Suppressor macrophage treated with lipopolysaccharide for 4 hours (primary cell): ENCODE results near the gene DENND1A.
"Not testable (repeated sequence)": the region's sequence is repeated elsewhere in the genome, so short reads cannot be mapped to it uniquely, and the experiment has no call there.

Experiments used
- DNase-seq: peaks from one replicate; pipeline ENCODE4 v3.0.0-alpha.2; 2020

Gene DENND1A

DNA sequence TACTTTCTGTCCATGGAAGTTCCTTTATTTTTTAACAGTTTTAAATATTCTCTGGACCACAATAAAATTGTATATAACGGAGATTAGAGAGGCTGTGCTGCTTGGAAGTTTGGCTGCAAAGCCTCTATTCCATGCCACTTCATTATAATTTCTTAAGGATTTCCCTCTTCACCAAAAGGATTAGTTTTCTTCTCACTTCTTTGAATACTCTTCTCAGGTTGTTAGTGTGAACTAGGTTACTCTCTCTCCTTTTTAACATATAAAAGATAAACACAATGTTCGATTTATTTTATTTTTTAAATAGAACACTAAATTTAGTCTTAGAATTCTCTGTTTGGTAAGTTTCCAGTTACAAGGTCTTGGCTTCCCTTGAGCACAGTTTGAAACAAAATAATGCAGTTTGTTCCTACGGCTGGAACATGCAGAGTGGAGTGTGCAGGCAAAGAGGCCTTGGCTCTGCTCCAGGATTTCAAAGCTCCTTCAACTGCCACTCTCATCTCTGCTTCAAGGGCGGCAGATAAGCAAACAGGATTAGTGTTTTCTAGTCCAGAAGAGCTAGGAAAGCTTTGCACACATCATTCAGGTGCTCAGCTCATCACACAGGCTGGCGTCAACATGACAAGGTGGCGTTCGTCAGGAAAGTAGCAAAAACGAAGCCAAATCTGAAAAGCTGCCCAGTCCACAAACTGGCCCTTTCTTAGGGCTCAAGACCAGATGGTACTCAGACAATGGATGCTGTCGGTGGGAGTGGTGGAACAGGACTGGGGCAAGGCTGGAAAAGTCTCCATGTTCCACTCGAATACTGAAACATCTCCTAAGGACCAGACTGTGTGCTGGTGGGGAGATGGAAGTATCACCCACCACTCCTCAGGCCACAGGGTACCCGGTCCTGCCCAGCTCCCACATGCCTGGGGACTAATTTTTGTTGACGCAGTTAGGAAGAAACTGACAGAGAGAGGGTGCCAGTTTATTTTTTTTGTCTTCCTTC is 287.3 kb downstream of the DENND1A start:
- DNase-seq: no peak

- DNase-seq: no peak
Measured at GRCh38 chr9:123640792-123641222, 289.1 kb downstream of the DENND1A start.

- no peak for DNase-seq
Measured at GRCh38 chr9:123639743-123640142, 290.2 kb downstream of the DENND1A start.

GRCh38 chr9:123637945-123638634 is 291.8 kb downstream of the DENND1A start:
- DNase-seq: peak; percentile 23

GRCh38 chr9:123637606-123637944 is 292.4 kb downstream of the DENND1A start:
- peak; percentile 18 for DNase-seq

- not testable (repeated sequence) for DNase-seq
Measured at GRCh38 chr9:123636805-123637204, 293.1 kb downstream of the DENND1A start.

- no peak for DNase-seq
Measured at GRCh38 chr9:123631862-123632261, 298.1 kb downstream of the DENND1A start.

DNA sequence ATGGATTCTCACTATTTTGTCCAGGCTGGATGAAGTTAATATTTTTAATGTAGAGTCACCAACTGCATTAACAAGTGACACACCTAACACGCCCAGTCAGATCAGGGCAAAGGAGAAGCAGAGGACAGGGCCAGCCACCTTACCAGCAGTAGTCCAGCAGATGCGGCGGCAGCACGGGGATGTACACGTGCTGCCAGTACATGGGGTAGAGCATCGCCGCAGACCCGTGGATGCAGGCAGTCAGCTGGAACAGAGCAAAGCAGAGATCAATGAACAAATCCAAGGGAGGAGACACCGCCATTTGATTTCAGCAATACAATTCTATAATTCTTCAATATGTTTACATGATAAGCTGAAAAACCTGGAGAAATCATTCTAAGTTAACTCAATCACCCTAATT is 299.7 kb downstream of the DENND1A start:
- no peak for DNase-seq

- no peak for DNase-seq
Measured at GRCh38 chr9:123629531-123629930, 300.4 kb downstream of the DENND1A start.

DNA sequence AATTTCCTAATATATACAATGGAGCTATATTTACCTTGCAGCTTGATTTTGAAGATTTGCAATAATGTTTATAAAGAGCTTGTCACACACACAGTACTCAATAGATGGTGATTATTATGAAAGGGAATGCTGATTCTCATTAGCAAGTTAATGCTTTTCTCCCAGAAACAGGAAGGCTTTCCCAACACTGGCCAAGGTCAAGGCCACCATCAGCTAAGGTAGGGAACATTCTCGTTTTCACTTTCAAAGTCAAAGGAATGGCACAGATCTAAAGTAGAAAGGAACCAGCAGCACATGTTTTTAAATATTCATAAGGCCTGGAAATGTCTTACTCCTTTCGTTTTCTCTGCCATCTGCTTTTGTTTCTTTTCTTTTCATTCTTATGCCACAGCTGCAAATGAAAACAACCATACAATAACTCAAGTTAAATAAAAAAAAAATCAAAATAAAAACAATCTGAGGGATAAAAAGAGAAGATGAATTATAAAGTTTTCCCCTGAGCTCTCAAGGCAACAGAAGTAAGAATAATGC is 307.1 kb downstream of the DENND1A start:
- no peak for DNase-seq

- no peak for DNase-seq
Measured at GRCh38 chr9:123620239-123620638, 309.7 kb downstream of the DENND1A start.

GRCh38 chr9:123617952-123618678 is 311.8 kb downstream of the DENND1A start:
- no peak for DNase-seq

DNA sequence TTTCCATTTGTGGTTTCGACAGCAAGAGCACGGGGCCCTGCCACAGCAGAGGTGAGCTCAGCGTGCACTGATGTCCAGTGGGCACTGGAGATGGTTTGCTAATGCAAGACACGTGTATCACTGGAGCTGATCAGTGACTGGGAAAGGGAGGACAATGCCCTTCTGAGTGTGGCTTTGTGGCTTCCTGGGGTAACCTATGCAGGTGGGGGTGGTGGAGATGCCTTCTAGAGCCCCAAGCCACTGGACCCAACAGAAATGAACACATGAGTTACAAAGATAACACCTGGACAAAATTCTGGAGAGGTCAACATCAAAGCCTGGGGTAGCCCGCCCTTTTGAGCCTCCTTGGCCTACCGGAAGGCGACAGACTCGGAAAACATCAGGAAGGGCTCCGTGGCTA is 312.6 kb downstream of the DENND1A start:
- no peak for DNase-seq

DNA sequence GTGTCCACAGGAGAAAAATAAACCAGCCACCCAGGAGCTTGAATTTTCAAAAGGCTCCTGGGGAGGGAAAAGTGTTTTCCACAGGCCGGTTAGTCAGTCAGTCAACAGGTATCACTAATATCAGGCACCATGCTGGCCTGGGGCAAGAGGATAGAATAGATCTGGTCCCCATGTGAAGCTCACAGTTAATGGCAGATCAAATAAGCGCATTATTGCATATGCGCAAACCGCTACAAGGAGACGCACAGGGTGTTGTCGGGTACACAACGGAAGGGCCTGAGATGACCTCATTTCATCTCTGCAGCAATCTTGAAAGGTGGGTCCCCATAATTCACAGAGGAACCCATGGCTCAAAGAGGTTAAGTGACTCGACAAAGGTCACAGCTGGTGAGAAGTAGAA is 313.2 kb downstream of the DENND1A start:
- no peak for DNase-seq

- DNase-seq: no peak
Measured at GRCh38 chr9:123615381-123615780, 314.5 kb downstream of the DENND1A start.

- no peak for DNase-seq
Measured at GRCh38 chr9:123614306-123615263, 315.3 kb downstream of the DENND1A start.

DNA sequence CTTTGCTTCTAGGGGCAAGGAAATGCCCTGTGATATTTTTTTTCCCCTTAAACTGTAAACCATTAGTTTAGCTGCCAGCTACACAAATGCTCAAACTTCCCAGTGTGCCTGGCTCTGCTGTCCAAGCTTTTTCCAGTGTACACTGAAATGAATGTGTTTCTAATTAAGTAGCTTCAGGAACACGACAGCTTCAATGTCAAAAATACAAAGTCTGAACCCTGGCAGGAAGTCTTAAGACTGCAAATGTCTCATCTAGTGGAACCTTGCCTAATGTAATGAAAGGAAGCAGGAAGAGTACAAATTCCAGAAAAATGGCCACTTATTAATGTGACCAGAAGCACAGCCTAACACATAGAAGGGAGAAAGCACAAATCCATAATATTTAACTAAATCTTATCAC is 318.7 kb downstream of the DENND1A start:
- DNase-seq: no peak

DNA sequence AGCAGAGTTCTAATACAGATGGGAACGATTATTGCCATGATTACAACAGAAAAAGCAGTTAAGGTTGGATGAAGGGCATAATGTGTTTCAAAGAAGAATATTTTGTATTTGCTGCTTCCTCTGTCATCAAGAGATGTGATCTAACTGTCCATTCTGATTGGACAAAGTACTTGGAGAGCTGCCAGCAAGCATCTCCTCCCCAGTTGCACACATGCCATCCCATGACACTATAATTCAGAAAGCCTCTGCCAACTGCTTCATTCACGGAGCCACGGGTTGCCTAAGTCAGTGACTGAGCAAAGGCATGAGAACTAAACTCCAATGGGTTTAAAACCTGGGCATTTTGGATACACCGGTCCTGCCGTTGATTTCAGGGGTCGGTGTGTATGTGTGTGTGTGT is 320.1 kb downstream of the DENND1A start:
- DNase-seq: no peak

GRCh38 chr9:123608104-123608503 is 321.8 kb downstream of the DENND1A start:
- DNase-seq: no peak

DNA sequence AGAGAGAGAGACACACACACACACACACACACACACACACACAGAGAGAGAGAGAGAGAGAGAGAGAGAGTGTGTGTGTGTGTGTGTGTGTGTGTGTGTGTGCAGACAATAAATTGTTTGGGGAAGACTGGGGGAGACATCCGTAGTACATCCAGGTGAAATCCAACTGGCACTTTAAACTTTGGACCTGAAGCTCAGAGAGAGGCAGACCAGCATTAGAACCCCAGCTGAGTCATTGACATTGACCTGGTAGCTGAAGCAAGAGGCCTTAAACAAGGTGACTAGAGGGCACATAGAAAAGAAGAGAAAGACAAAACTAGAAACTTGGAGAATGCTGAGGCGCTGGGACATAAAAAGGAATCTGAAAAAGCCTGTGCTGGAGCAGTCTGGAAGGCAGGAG is 322.4 kb downstream of the DENND1A start:
- DNase-seq: no peak

- DNase-seq: no peak
Measured at GRCh38 chr9:123606141-123606540, 323.8 kb downstream of the DENND1A start.

DNA sequence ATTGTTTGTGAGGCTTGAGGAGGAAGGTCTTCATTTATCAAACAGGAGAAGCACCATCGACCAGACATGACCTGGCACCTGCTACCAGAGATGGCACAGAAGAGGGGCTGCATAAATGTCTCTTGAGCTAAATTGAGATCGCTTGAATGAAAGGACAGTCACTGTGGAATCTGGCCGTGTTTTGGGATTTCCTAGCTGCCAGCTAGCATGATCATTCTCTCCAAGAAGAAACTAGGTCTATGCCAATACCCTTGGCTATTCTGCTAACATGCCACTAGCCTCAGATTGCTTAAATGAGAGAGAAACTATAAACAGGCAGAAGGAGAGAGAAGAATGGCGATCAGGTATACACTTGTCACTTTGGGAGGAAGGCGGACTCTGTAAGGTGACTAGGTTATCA is 324.6 kb downstream of the DENND1A start:
- DNase-seq: no peak
